ENCODE measurements around the gene RAB3A.

GRCh38 chr19:18179957-18180356 is 23.9 kb downstream of the RAB3A start:
- TF ChIP-seq, protein P1, sequence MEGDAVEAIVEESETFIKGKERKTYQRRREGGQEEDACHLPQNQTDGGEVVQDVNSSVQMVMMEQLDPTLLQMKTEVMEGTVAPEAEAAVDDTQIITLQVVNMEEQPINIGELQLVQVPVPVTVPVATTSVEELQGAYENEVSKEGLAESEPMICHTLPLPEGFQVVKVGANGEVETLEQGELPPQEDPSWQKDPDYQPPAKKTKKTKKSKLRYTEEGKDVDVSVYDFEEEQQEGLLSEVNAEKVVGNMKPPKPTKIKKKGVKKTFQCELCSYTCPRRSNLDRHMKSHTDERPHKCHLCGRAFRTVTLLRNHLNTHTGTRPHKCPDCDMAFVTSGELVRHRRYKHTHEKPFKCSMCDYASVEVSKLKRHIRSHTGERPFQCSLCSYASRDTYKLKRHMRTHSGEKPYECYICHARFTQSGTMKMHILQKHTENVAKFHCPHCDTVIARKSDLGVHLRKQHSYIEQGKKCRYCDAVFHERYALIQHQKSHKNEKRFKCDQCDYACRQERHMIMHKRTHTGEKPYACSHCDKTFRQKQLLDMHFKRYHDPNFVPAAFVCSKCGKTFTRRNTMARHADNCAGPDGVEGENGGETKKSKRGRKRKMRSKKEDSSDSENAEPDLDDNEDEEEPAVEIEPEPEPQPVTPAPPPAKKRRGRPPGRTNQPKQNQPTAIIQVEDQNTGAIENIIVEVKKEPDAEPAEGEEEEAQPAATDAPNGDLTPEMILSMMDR (IDR thresholded peaks at IDR 0.05; ENCODE audit: low read depth, low read length), result no peak
- no peak for TF ChIP-seq EZH2phosphoT487 (IDR thresholded peaks at IDR 0.05; ENCODE audit: low read depth)
